Astrocyte of the cerebellum (primary cell): ENCODE results near the gene TAS1R1.

Experiments
- DNase-seq: peaks from one replicate; pipeline ENCODE4 v3.0.0-alpha.2; 2011; ENCODE audit warnings: low read depth
- H3K4me3 ChIP-seq: 2 replicates; pipeline ENCODE4 v1.5.1; 2011; ENCODE audit warnings: mild to moderate bottlenecking, low read depth, low read length, moderate library complexity
- in situ Hi-C: cut with HindIII; loops from 2 replicates; pipeline ENCODE4 v1.10.0; 2017; ENCODE audit warnings: low sequenced_read_pairs
- TF ChIP-seq, protein P1 (sequence below): IDR thresholded peaks from 2 replicates; pipeline ENCODE4 v1.5.1; 2012; ENCODE audit warnings: low read length, low read depth, moderate library complexity, mild to moderate bottlenecking; ENCODE audit errors: missing control alignments

Gene TAS1R1

DNA sequence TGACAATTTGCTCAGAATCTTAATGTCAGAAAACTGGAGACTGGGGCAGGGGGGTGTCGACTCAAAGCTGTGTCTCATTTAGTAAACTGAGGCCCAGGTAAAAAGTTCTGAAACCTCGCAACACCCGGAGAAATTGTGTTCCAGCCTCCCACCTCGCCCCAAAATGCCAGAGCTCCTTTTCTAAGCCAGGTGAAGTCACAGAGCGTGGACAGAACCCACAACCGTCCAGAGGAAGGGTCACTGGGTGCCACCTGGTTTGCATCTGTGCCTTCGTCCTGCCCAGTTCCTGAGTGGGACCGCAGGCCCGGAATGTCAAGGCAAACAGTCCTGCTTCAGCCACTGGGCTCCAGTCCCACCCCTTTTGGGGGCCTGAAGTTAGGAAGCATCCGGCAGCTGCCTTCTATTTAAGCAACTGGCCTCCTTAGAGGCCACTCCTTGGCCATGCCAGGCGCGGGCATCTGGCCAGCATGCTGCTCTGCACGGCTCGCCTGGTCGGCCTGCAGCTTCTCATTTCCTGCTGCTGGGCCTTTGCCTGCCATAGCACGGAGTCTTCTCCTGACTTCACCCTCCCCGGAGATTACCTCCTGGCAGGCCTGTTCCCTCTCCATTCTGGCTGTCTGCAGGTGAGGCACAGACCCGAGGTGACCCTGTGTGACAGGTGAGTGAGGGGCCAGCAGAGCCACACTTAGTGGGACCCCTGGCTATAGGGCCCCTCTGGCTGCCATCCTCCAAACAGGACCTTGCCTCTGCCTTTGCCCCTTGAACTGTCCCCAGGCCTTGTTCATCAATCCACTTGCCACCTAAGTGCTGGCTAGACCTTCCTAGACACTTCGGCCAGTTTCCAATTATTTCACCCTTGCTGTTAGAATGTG is at the start of gene TAS1R1:
TSS of gene TAS1R1 (plus strand) at position 401 of the 872 bp plus-strand sequence. CDS start at position 468, 67 bp downstream.
- in situ Hi-C loops, result no loop called here
- TF ChIP-seq, protein P1, sequence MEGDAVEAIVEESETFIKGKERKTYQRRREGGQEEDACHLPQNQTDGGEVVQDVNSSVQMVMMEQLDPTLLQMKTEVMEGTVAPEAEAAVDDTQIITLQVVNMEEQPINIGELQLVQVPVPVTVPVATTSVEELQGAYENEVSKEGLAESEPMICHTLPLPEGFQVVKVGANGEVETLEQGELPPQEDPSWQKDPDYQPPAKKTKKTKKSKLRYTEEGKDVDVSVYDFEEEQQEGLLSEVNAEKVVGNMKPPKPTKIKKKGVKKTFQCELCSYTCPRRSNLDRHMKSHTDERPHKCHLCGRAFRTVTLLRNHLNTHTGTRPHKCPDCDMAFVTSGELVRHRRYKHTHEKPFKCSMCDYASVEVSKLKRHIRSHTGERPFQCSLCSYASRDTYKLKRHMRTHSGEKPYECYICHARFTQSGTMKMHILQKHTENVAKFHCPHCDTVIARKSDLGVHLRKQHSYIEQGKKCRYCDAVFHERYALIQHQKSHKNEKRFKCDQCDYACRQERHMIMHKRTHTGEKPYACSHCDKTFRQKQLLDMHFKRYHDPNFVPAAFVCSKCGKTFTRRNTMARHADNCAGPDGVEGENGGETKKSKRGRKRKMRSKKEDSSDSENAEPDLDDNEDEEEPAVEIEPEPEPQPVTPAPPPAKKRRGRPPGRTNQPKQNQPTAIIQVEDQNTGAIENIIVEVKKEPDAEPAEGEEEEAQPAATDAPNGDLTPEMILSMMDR, result no peak
- no peak for DNase-seq
- H3K4me3 ChIP-seq, result peak within 1 kb of the TSS; percentile 96

DNA sequence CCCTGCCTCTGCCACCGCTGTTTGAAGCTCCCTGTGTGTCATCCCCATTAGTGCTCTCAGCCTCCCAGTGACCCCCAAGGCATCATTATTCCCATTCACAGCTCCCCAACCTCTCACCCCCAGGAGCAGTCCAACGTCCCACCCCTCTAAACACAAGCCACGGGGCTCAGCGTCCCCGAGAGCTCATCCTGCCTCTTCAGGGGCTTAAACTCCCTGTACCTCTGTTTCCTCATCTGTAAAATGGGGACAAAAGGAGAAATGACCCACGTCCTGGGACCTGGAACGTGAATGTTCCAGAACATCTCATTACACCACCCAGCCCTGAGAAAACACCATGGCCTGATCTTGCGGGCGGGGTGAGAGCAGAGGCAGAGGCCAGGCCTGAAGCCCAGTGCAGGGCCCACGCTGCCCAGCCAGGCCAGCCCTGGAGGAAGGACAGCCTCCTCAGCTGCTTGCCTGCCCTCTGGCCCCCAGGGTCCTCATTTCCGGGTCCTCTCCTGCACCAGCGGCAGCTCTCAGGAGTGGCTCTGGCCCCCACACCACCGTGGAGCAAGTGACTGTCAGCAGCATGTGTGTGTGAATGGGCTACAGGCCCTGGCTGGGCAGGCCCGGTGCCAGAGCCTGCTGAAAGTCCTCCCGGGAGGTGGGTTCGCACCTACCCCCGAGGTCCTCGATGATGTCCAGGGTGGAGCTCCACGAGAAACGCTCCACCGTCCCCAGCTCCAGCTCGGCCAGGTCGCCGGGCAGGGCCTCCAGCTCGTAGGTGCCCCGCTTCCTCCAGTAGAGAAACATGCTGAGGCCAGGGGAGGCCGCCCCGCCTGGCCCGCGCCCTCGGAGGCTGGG is 49.5 kb upstream of the TAS1R1 start:
- in situ Hi-C loops, result no loop called here
- no peak for DNase-seq
- no peak overlapping the region for H3K4me3 ChIP-seq
- TF ChIP-seq, protein P1, result no peak

DNA sequence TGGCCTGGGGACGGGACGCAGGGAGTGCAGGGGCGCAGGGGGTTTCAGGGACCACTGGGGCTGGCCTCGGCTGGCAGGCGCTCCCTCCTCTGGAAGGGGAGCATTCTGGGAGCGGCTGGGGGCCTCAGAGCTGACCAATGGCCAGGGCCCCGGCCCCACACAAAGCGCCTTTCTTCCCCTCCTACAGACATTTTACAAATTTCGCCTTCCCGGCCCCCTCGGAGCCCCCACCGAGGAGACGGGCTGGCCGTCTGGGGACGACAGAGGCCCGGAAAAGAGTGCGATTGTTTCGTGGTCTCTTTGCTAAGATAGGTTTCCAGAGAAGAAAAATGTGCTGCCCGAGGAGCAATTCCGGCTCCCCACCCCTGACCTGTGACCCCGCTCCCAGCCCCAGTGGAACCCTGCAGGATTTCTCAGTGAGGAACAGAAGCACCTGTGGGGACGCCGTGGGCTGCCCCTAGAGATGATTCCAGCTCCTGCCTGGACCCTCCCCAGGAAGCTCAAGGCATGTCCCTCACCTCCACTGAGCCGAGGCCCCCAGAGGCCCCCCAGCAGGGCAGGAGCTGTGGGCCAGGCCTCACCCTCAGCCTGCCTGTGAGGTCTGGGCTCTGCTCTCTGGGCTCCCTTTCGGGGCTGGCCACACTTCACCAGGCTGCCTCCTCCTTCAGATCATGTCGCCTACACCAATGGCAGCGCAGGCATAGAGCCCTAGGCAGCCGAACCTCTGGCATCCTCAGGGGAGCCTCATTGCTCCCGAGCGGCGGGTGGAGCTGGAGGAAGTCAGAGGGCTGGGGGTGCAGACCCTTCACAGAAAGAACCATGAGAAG is 48.7 kb upstream of the TAS1R1 start:
- no peak for DNase-seq
- in situ Hi-C loops, result no loop called here
- no peak overlapping the region for H3K4me3 ChIP-seq
- TF ChIP-seq, protein P1, result no peak

DNA sequence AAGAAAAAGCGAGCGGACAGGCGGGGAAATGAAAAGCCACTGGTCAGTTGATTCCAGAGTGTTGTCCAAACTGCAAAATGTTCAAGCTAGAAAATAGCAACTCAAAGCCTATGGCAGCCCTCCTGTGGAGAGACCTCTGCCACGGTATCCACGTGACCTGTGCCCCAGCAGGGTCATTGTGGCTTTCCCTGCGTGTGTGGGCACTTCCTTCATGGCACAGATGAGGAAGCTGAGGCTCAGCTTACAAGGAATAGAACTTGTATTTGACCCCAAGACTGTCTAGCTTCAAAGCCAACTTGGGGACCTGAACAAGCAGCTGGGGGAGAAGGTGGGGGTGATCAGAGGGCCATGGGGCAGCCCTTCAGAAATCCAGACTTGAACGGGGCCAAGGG is 48.1 kb upstream of the TAS1R1 start:
- TF ChIP-seq, protein P1, result no peak

DNA sequence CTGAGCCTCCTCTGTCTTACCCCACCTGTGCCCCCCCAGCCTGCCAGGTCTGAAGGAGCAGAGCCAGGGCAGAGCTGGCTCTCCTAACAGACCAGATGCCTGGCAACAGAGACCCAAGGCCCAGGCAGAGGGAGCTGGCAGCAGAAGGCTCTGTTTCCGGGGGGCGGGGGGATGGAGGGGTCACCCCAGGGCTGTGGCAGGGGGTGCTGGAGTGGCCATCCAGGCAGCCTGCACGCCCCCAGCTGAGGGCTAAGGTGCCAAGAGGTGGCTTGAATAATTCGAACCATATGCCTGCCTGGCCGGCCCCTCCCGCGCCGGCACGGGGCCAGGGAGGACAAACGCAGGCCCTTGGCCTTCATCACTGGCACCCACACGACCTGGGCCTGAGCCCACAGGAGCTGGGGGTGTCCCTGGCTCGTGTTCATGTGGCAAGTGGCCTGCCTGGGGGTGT is 47.6 kb upstream of the TAS1R1 start:
- TF ChIP-seq, protein P1, result no peak
- in situ Hi-C loops, result no loop called here
- no peak overlapping the region for H3K4me3 ChIP-seq
- DNase-seq, result no peak

More for the DNA sequence above, 48.1 kb upstream of the TAS1R1 start:
- no peak overlapping the region for H3K4me3 ChIP-seq
- in situ Hi-C loops, result no loop called here
- DNase-seq, result no peak
